Choroid plexus epithelial cell (primary cell): Measurements from ENCODE around the gene CRELD2.

Experiments used
- DNase-seq: peaks from one replicate; pipeline ENCODE4 v3.0.0-alpha.2; 2010; ENCODE audit warnings: low read depth
- H3K4me3 ChIP-seq: 2 replicates; pipeline ENCODE4 v1.5.1; 2011; ENCODE audit warnings: low read depth, mild to moderate bottlenecking, control low read depth, low read length, moderate library complexity
- CTCF ChIP-seq: conservative IDR thresholded peaks from 2 replicates; pipeline ENCODE4 v1.5.1; 2011; ENCODE audit warnings: low read depth, mild to moderate bottlenecking, control low read depth, inconsistent platforms, low read length, moderate library complexity

Gene CRELD2

GRCh38 chr22:49957826-49958365, 39.5 kb downstream of the CRELD2 start:
- TF ChIP-seq CTCF: no peak
- H3K4me3 ChIP-seq: no peak overlapping the region
- DNase-seq: no peak

DNA sequence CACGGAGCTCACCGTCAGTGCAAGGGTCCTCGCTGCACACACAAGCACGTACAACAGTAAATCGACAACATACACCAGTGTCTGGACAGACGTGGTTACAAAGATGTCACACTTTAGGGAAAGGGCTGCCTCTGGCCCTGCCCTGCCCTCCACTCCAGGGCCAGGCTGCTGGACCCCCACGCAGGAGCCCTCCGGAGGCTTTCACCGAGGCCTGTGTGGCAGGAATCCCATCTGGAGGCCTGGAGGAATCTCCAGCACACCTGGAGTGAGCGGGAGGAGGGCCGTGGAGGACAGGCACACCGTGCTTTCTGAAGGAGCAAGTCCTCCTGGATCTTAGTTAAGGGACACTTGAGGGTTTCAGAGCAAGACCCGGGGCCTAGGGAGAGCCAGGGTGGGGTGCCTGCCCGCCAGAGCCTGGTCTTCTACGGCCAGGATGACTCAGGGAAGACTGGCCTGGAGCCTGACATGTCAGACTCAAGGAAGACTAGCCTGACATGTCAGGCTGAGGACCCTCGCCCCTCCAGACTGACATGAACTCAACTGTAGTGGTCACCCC, 40.0 kb downstream of the CRELD2 start:
- no peak for DNase-seq
- no peak overlapping the region for H3K4me3 ChIP-seq
- TF ChIP-seq CTCF: no peak

- no peak for DNase-seq
- TF ChIP-seq CTCF: no peak
- H3K4me3 ChIP-seq: peak overlapping the region; percentile 78
Measured at GRCh38 chr22:49958931-49959781, 40.7 kb downstream of the CRELD2 start.

GRCh38 chr22:49959782-49960158, 41.3 kb downstream of the CRELD2 start:
- peak overlapping the region; percentile 78 for H3K4me3 ChIP-seq
- peak; percentile 15 for DNase-seq
- TF ChIP-seq CTCF: no peak

- peak within 1 kb of the TSS; percentile 78 for H3K4me3 ChIP-seq
- DNase-seq: peak; percentile 97
- no peak for TF ChIP-seq CTCF
Measured at GRCh38 chr22:49960159-49961004, 41.9 kb downstream of the CRELD2 start, which contains the start of gene PIM3. Gene PIM3, plus strand, starts transcription at chr22:49960772. Its CDS starts 176 bp downstream, at chr22:49960948.

- H3K4me3 ChIP-seq: peak overlapping the region; percentile 78
- no peak for TF ChIP-seq CTCF
- DNase-seq: peak; percentile 59
Measured at GRCh38 chr22:49961005-49961600, 42.7 kb downstream of the CRELD2 start.
